HepG2 (cell line): Measurements from ENCODE around the gene DYNC2LI1. TPM values are rescaled to one million over a fixed set of nuclear protein-coding genes. Genes with fewer than 3 reads are reported as not detected.

Experiments used
- ATAC-seq: fragments of 200-7000 bp; cut with Tn5 transposase; 3 replicates; pipeline ENCODE4 v1.9.1; 2020; ENCODE audit warnings: mild to moderate bottlenecking, moderate library complexity
- BruUV-seq: library from RNA; stranded (reverse); fragments of 400-500 nt; replicated peaks from 2 replicates; lab custom pipeline; 2021; lab: Mats Ljungman, UMichigan
- CTCF ChIA-PET: fragments of 300-600 bp; formaldehyde crosslinking; extraction: SDS; loops from one replicate; lab custom pipeline; 2021; ENCODE audit warnings: low total read pairs, inconsistent platforms, low intra/inter-chr PET ratio; lab: Yijun Ruan, JAX
- POLR2A ChIA-PET: fragments of 350-600 bp; sonication (Branson Sonifier 250); formaldehyde crosslinking; loops from one replicate; lab custom pipeline; 2020; ENCODE audit warnings: antibody characterized with exemption, inconsistent platforms; lab: Yijun Ruan, JAX
- DNase-seq: peaks from one replicate; pipeline ENCODE4 v3.0.0-alpha.2; 2015; ENCODE audit warnings: low spot score
- FAIRE-seq: peaks from 3 replicates; lab custom pipeline; 2011; peaks lifted over from hg19 to GRCh38; lab: Jason Lieb, UNC
- H2AFZ ChIP-seq: one replicate; pipeline ENCODE4 v1.6.1; 2011; ENCODE audit warnings: low read length, inconsistent platforms
- H3K27ac ChIP-seq: fragments of 300-600 bp; 3 replicates; pipeline ENCODE4 v1.8.0; 2011; ENCODE audit warnings: mixed run types, mild to moderate bottlenecking, mixed read lengths, low read length, inconsistent platforms; ENCODE audit not compliant: insufficient read depth; ENCODE audit errors: extremely low read length
- H3K27me3 ChIP-seq, 2 experiments: fragments of 200-600 bp in 1 of 2; 2 replicates in 1 of 2; 3 replicates in 1 of 2; pipeline versions ENCODE4 v1.6.0 to v1.8.0; 2011; ENCODE audit warnings: low read length in 2 of 2, mild to moderate bottlenecking in 2 of 2, moderate library complexity in 2 of 2, inconsistent platforms in 1 of 2; ENCODE audit not compliant: insufficient read depth in 2 of 2, control insufficient read depth in 1 of 2
- H3K36me3 ChIP-seq, 2 experiments: fragments of 200-600 bp in 1 of 2; replicated peaks in 1 of 2; 2 replicates in 1 of 2; 3 replicates in 1 of 2; pipeline versions ENCODE4 v1.5.1 to v1.8.0; 2011; ENCODE audit warnings: low read length in 2 of 2, inconsistent platforms in 1 of 2; ENCODE audit not compliant: insufficient read depth in 2 of 2, control insufficient read depth in 1 of 2
- H3K4me1 ChIP-seq: 2 replicates; pipeline ENCODE4 v1.5.1; 2012; ENCODE audit warnings: low read length, inconsistent platforms; ENCODE audit not compliant: insufficient read depth
- H3K4me2 ChIP-seq: 2 replicates; pipeline ENCODE4 v1.6.0; 2011; ENCODE audit warnings: low read depth, low read length, inconsistent platforms
- H3K4me3 ChIP-seq, 3 experiments: fragments of 200-600 bp in 1 of 3; sonication (generic), shearing (Covaris generic) in 1 of 3; replicated peaks in 1 of 3; 2 replicates each; pipeline ENCODE4 v1.5.1; 2011 to 2016; ENCODE audit warnings: low read length in 3 of 3, inconsistent platforms in 2 of 3, low read depth in 2 of 3, mild to moderate bottlenecking in 2 of 3, control low read depth in 1 of 3, mixed read lengths in 1 of 3; ENCODE audit not compliant: insufficient read depth in 1 of 3
- H3K79me2 ChIP-seq: one replicate; pipeline ENCODE4 v1.6.1; 2011; ENCODE audit warnings: low read length, inconsistent platforms; ENCODE audit not compliant: insufficient read depth
- H3K9ac ChIP-seq: 2 replicates; pipeline ENCODE4 v1.6.0; 2011; ENCODE audit warnings: mild to moderate bottlenecking, low read depth, low read length, inconsistent platforms; ENCODE audit not compliant: insufficient read depth
- H3K9me3 ChIP-seq: 2 replicates; pipeline ENCODE4 v1.5.1; 2012; ENCODE audit warnings: mild to moderate bottlenecking, low read length
- H4K20me1 ChIP-seq: 2 replicates; pipeline ENCODE4 v1.6.0; 2011; ENCODE audit warnings: inconsistent platforms, mild to moderate bottlenecking, low read length, moderate library complexity; ENCODE audit not compliant: insufficient read depth
- CCAR2 ChIP-seq: fragments of 200-400 bp; formaldehyde crosslinking; optimal IDR thresholded peaks from 2 replicates; pipeline ENCODE3; 2018; ENCODE audit warnings: low read depth, mild to moderate bottlenecking, low read length, moderate library complexity
- SATB2 ChIP-seq: sonication (generic); formaldehyde crosslinking; IDR thresholded peaks from 2 replicates; pipeline ENCODE4 v1.5.0; 2020; ENCODE audit warnings: missing genetic modification reagents
- SMAD1 ChIP-seq: sonication (generic); formaldehyde crosslinking; IDR thresholded peaks from 2 replicates; pipeline ENCODE4 v1.4.0; 2020; ENCODE audit warnings: missing genetic modification reagents, low read depth, mild to moderate bottlenecking, borderline replicate concordance
- SMC3 ChIP-seq: IDR thresholded peaks from 2 replicates; pipeline ENCODE4 v1.6.1; 2011; ENCODE audit warnings: low read length, improper control_type of control experiment
- TARDBP ChIP-seq: sonication (generic); formaldehyde crosslinking; IDR thresholded peaks from 2 replicates; pipeline ENCODE4 v1.8.0; 2022; ENCODE audit warnings: mild to moderate bottlenecking, missing genetic modification reagents
- ZFP90 ChIP-seq: sonication (generic); formaldehyde crosslinking; IDR thresholded peaks from 2 replicates; pipeline ENCODE4 v1.8.0; 2022; ENCODE audit warnings: missing genetic modification reagents, mild to moderate bottlenecking, inconsistent platforms, borderline replicate concordance
- ZFY ChIP-seq: sonication (generic); formaldehyde crosslinking; IDR thresholded peaks from 2 replicates; pipeline ENCODE4 v1.4.0; 2020; ENCODE audit warnings: missing genetic modification reagents
- ZNF20 ChIP-seq: sonication (generic); formaldehyde crosslinking; IDR thresholded peaks from 2 replicates; pipeline ENCODE4 v1.4.0; 2020; ENCODE audit warnings: mild to moderate bottlenecking, moderate library complexity, missing genetic modification reagents
- ZNF253 ChIP-seq: sonication (generic); formaldehyde crosslinking; IDR thresholded peaks from 2 replicates; pipeline ENCODE4 v1.8.0; 2022; ENCODE audit warnings: mild to moderate bottlenecking, missing genetic modification reagents, borderline replicate concordance
- ZNF780A ChIP-seq: sonication (generic); formaldehyde crosslinking; IDR thresholded peaks from 2 replicates; pipeline ENCODE4 v1.8.0; 2022; ENCODE audit warnings: mild to moderate bottlenecking, missing genetic modification reagents, moderate library complexity
- WGBS: methylation state at CpG from one replicate; pipeline ENCODE4 v1.1.6; 2017; ENCODE audit warnings: low lambda C conversion rate; 5-methylcytosine and 5-hydroxymethylcytosine counted together
- in situ Hi-C: cut with HindIII; loops from 2 replicates; pipeline ENCODE4 v1.10.0; 2017; ENCODE audit warnings: low pct_unique_long_range_greater_than_20kb; ENCODE audit not compliant: extremely low pct_ligation_motif_present
- intact Hi-C: fragments of 100-400 bp; cut with micrococcal nuclease; formaldehyde crosslinking; loops from one replicate; pipeline ENCODE4 v1.10.0; 2022; ENCODE audit not compliant: unreplicated experiment
- polyA plus RNA-seq, 8 experiments: library from polyadenylated mRNA; depleted of rRNA in 3 of 8; stranded (reverse) in 7 of 8; unstranded in 1 of 8; fragments of >200 nt; fragmentation: Illumina TruSeq in 4 of 8; extraction: Trizol in 4 of 8; gene quantifications; 2 replicates each; pipeline versions ENCODE4 v1.2.1 to v1.2.3, GENCODE V29; 2011 to 2016; ENCODE audit warnings: low read depth in 4 of 8, missing spikeins in 1 of 8, mixed read lengths in 1 of 8; ENCODE audit not compliant: insufficient read depth in 1 of 8
- total RNA-seq, 5 experiments: library from RNA; depleted of rRNA; stranded (reverse); fragments of >200 nt; fragmentation: Illumina TruSeq; extraction: Trizol; gene quantifications; 2 replicates each; pipeline ENCODE4 v1.2.3, GENCODE V29; 2016; ENCODE audit warnings: low read depth in 1 of 5

Gene DYNC2LI1
- total and polyA plus RNA-seq, 2 of the 13 experiments (the other 11 are each of a cell fraction or from before 2014, with no cell fraction given), result 16.9 to 23.2 TPM

DNA sequence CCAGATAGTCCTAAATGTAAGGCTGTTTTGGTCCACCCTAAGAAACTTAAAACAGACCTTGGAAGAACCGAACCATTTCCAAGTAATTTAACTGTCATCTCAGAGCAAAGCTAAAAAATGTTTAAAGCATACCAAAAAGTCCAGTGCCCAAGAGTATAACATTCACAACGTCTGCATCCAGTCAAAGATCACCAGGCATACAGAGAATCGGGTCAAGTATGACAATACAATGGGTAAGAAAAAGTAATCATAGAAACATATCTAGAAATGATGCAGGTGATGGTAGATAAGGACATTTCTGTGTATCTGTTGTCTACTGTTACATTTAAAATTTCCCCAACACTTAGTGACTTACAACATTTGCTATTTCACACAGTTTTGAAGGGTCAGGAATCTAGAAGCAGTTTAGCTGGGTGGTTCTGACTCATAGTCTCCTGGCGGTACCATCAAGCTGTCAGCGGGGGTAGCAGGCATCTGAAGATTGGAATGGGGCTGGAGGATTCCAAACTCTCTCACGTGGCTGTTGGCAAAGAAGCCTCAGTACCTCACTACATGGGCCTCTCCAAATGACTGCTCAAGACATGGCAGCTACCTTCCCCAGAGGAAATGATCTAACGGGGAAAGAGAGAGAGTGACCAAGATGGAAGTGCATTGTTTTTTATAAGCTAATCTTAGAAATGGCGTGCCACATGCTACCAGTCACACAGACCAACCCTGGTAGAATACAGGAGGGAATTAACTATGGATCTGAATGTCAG, 36.6 kb upstream of the DYNC2LI1 start:
- ATAC-seq, result no peak
- Histone ChIP-seq H3K27me3 (no peaks in the 10 kb centered on the region), H3K36me3 (no peaks in the 10 kb centered on the region), H3K4me2 (no peak overlapping the region), H2AFZ (no peak overlapping the region), H3K9ac (no peak overlapping the region), H3K27ac (no peak overlapping the region), H3K4me3 (no peak overlapping the region), H3K9me3 (no peaks in the 10 kb centered on the region), H3K4me1 (peaks cover 6% of the 10 kb centered on the region; the same call in 1 of the 2 replicates), H3K79me2 (no peaks in the 10 kb centered on the region), H4K20me1 (no peaks in the 10 kb centered on the region)
- no TSS peak for BruUV-seq
- ChIA-PET POLR2A (no interaction called here), CTCF (no interaction called here)
- TF ChIP-seq ZNF780A (no peak), ZNF20 (CRISPR knock-in tag) (no peak), ZNF253 (CRISPR knock-in tag) (no peak), ZFP90 (CRISPR knock-in tag) (no peak), ZFY (no peak), TARDBP (CRISPR knock-in tag) (no peak)
- DNase-seq, result no peak
- WGBS, result 63% methylated on average over 8 of the region's 8 CpGs
- in situ Hi-C loops (no loop called here), intact Hi-C loops (no loop called here)
- no peak for FAIRE-seq

DNA sequence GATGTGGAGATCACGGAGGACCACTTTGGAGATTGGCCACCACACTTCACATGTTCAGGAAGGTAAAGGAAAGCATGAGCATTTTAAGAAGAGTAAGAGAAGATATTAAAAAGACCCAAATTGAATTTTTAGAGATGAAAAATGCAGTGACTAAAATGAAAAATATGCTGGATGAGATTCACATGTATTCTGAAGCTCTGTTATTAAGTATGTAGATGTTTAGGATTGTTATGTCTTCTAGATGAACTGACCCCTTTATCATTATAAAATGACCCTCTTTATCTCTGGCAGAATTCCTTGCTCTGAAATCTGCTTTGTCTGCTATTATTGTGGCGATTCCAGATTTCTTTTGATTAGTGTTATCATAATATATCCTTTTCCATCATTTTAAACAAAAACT, 36.0 kb upstream of the DYNC2LI1 start:
- no peak for ATAC-seq
- Histone ChIP-seq H4K20me1 (no peaks in the 10 kb centered on the region), H3K4me3 (no peak overlapping the region), H3K4me1 (peaks cover 6% of the 10 kb centered on the region; the same call in 1 of the 2 replicates), H3K27ac (no peak overlapping the region), H3K9ac (no peak overlapping the region), H3K36me3 (no peaks in the 10 kb centered on the region), H3K79me2 (no peaks in the 10 kb centered on the region), H3K4me2 (no peak overlapping the region), H3K9me3 (no peaks in the 10 kb centered on the region), H2AFZ (no peak overlapping the region), H3K27me3 (no peaks in the 10 kb centered on the region)
- intact Hi-C loops, result no loop called here
- TF ChIP-seq CCAR2 (no peak), SMC3 (no peak), SMAD1 (CRISPR knock-in tag) (no peak), SATB2 (CRISPR knock-in tag) (no peak)
- no TSS peak for BruUV-seq
- ChIA-PET CTCF (no interaction called here), POLR2A (no interaction called here)
- WGBS, result 86% methylated on average over 2 of the region's 2 CpGs
- in situ Hi-C loops, result no loop called here
- no peak for FAIRE-seq
- DNase-seq, result no peak
